ENCODE data around the gene JAZF1.

The JAZF1 gene

DNA sequence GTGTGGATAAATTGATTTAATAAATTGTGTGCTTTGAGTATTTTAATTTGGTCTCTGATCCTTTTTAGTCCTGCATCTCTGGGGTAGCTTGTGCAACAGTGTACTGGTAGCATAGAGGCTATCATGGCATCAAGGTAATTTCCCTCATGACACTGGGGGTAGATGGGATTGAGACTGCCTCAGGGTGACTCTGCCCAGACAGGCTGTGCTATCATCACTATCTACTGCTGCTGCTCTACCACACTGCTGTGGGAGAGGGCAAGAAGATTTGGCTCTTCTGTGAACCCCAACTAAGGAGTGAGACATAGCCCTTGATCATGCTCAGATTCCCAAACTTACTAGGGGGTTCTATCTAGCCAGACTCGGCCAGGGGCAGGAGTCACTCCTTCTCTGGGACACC lies 43.6 kb upstream of the JAZF1 start:
- no peak overlapping the region for H3K27ac ChIP-seq
- TF ChIP-seq, protein P1, sequence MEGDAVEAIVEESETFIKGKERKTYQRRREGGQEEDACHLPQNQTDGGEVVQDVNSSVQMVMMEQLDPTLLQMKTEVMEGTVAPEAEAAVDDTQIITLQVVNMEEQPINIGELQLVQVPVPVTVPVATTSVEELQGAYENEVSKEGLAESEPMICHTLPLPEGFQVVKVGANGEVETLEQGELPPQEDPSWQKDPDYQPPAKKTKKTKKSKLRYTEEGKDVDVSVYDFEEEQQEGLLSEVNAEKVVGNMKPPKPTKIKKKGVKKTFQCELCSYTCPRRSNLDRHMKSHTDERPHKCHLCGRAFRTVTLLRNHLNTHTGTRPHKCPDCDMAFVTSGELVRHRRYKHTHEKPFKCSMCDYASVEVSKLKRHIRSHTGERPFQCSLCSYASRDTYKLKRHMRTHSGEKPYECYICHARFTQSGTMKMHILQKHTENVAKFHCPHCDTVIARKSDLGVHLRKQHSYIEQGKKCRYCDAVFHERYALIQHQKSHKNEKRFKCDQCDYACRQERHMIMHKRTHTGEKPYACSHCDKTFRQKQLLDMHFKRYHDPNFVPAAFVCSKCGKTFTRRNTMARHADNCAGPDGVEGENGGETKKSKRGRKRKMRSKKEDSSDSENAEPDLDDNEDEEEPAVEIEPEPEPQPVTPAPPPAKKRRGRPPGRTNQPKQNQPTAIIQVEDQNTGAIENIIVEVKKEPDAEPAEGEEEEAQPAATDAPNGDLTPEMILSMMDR (IDR thresholded peaks at IDR 0.05; ENCODE audit: low read depth, low read length, missing control alignments) = no peak
- H3K27me3 ChIP-seq (replicated peaks) = no peaks in the 10 kb centered on the region
- in situ Hi-C loops (cut with HindIII; ENCODE audit: low pct_ligation_motif_present, low sequenced_read_pairs) = no loop called here
- no peaks in the 10 kb centered on the region for H3K36me3 ChIP-seq (replicated peaks)
- no peak overlapping the region for H3K4me3 ChIP-seq (ENCODE audit: low read depth, low read length)
- DNase-seq = no peak

DNA sequence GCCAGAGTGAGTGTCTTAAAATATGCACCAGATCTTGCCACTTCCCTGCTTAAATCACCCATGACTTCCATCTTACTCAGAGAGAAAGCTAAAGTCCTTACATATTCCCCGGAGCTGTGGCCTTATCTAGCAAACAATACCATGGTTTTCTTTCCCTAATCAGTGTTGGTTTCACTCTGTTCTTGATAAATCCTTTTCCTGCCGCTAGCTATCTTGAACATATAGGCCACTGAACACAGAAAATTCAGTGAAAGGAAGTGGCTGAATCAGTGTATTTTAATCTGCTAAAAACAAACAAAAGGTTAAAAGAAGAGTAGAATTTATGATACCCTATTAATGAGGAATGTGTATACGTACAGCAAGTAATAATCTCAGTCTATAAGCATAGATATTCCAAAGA lies 42.0 kb upstream of the JAZF1 start:
- DNase-seq = no peak
- TF ChIP-seq, protein P1 (IDR thresholded peaks at IDR 0.05; ENCODE audit: low read depth, low read length, missing control alignments) = no peak
- in situ Hi-C loops (cut with HindIII; ENCODE audit: low pct_ligation_motif_present, low sequenced_read_pairs) = no loop called here
- no peaks in the 10 kb centered on the region for H3K27me3 ChIP-seq (replicated peaks)
- H3K27ac ChIP-seq = no peak overlapping the region
- no peaks in the 10 kb centered on the region for H3K36me3 ChIP-seq (replicated peaks)
- H3K4me3 ChIP-seq (ENCODE audit: low read depth, low read length) = no peak overlapping the region

DNA sequence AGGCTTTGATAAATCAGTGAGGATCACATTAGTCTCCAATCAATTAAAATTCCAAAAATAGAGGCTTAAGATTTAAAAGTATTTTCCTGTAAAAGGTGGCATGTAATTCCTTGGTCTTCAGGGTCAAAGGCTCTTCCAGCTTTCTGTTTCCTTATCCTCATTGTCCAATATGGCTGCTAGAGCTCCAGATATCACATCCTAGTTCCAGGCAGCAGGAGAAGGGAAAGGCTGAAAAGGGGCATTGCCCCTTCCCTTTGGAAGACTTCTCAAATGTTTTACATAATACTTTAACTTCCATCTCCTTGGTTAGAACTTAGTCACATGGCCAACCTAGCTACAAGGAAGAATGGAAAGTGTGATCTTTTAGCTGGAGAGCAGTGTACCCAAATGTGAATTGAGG lies 39.2 kb upstream of the JAZF1 start:
- TF ChIP-seq, protein P1 (IDR thresholded peaks at IDR 0.05; ENCODE audit: low read depth, low read length, missing control alignments) = no peak
- H3K27ac ChIP-seq = no peak overlapping the region
- H3K4me3 ChIP-seq (ENCODE audit: low read depth, low read length) = no peak overlapping the region
- no peaks in the 10 kb centered on the region for H3K36me3 ChIP-seq (replicated peaks)
- no peak for DNase-seq
- in situ Hi-C loops (cut with HindIII; ENCODE audit: low pct_ligation_motif_present, low sequenced_read_pairs) = no loop called here
- no peaks in the 10 kb centered on the region for H3K27me3 ChIP-seq (replicated peaks)

DNA sequence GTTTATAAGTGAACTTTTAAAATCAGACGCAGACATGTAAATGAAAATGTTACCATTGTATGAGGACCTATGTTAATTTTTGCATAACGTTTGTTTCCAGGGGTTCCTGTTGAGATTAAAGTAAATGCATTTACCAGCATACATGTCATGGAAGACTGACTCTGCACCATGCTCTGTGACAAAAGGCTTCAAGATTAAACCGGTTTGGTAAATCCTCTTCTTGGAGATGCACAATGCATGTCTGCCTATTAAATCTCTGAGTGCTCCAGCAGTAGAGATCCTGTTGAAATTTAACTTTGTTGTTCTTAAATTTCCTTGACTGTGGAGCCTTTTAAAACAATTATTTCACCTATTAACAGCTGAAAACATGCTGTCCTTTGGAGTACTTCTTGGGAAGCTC lies 36.5 kb upstream of the JAZF1 start:
- no peak for DNase-seq
- H3K36me3 ChIP-seq (replicated peaks) = no peaks in the 10 kb centered on the region
- in situ Hi-C loops (cut with HindIII; ENCODE audit: low pct_ligation_motif_present, low sequenced_read_pairs) = no loop called here

DNA sequence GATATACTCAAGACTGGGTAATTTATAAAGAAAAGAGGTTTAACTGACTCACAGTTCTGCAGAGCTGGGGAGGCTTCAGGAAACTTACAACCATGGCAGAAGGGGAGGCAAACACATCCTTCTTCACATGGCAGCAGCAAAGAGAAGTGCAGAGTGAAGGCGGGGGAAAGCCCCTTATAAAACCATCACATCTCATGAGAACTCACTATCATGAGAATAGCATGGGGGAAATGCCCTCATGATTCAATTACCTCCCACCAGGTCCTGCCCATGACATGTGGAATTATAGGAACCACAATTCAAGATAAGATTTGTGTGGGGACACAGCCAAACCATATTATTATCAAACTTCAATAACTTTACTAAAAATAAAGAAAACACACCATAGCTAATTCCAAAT lies 30.4 kb upstream of the JAZF1 start:
- H3K27me3 ChIP-seq (replicated peaks) = no peaks in the 10 kb centered on the region
- H3K4me3 ChIP-seq (ENCODE audit: low read depth, low read length) = no peak overlapping the region
- H3K27ac ChIP-seq = no peak overlapping the region
- TF ChIP-seq, protein P1 (IDR thresholded peaks at IDR 0.05; ENCODE audit: low read depth, low read length, missing control alignments) = no peak
- no peaks in the 10 kb centered on the region for H3K36me3 ChIP-seq (replicated peaks)
- no peak for DNase-seq
- in situ Hi-C loops (cut with HindIII; ENCODE audit: low pct_ligation_motif_present, low sequenced_read_pairs) = no loop called here

More for the DNA sequence above, 36.5 kb upstream of the JAZF1 start:
- Histone ChIP-seq H3K27ac (no peak overlapping the region), H3K4me3 (ENCODE audit: low read depth, low read length) (no peak overlapping the region), H3K27me3 (replicated peaks) (no peaks in the 10 kb centered on the region)
- TF ChIP-seq, protein P1 (IDR thresholded peaks at IDR 0.05; ENCODE audit: low read depth, low read length, missing control alignments) = no peak

DNA sequence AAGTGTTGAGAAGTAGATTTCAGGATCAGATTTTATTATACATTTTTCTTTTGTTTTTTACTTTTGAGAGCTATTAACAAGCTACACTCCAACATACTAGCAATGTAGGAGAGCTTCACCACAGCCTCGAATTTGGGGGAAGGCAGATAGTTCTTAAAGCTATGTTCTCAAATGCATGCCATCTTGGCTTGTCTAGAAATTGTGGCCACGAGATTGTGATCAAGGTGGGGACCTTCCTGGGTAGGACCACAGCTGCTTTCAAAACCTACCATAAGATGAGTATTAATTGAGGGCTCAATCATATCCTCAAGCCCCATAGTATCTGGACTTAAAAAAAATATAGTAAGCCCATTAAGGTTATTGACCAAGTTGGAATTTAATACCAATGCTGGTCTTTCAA lies 27.9 kb upstream of the JAZF1 start:
- H3K27ac ChIP-seq = no peak overlapping the region
- no peak for DNase-seq
- no peaks in the 10 kb centered on the region for H3K36me3 ChIP-seq (replicated peaks)
- TF ChIP-seq, protein P1 (IDR thresholded peaks at IDR 0.05; ENCODE audit: low read depth, low read length, missing control alignments) = no peak
- H3K27me3 ChIP-seq (replicated peaks) = no peaks in the 10 kb centered on the region
- H3K4me3 ChIP-seq (ENCODE audit: low read depth, low read length) = no peak overlapping the region
- in situ Hi-C loops (cut with HindIII; ENCODE audit: low pct_ligation_motif_present, low sequenced_read_pairs) = no loop called here

Data from brain microvascular endothelial cell (primary cell).